H1 (cell line): ENCODE data around the gene TGFBI. TPM values are rescaled to one million over a fixed set of nuclear protein-coding genes. Genes with fewer than 3 reads are reported as not detected.

Source experiments
- CTCF ChIA-PET: fragments of 300-600 bp; sonication (Branson Sonifier 250); formaldehyde crosslinking; loops from one replicate; lab custom pipeline; 2021; ENCODE audit not compliant: partially characterized antibody; lab: Charles Lee
- POLR2A ChIA-PET: fragments of 300-600 bp; sonication (Branson Sonifier 250); formaldehyde crosslinking; loops from one replicate; lab custom pipeline; 2021; ENCODE audit warnings: inconsistent platforms; ENCODE audit not compliant: partially characterized antibody; lab: Charles Lee
- DNase-seq, 2 experiments: peaks; one replicate each; pipeline versions ENCODE4 v3.0.0 to v3.0.0-alpha.2; 2010 to 2022; ENCODE audit warnings: low spot score in 2 of 2, low read depth in 1 of 2, mixed read lengths in 1 of 2
- FAIRE-seq: peaks from 2 replicates; lab custom pipeline; 2011; peaks lifted over from hg19 to GRCh38; lab: Jason Lieb, UNC
- H2AFZ ChIP-seq: 2 replicates; pipeline ENCODE4 v1.8.1; 2012; ENCODE audit warnings: low read length, inconsistent platforms
- H2AK5ac ChIP-seq: 2 replicates; pipeline ENCODE4 v1.6.1; 2013; ENCODE audit warnings: low read depth, low read length
- H2BK120ac ChIP-seq: replicated peaks from 2 replicates; pipeline ENCODE3; 2013; ENCODE audit warnings: low read depth, low read length, inconsistent platforms
- H2BK12ac ChIP-seq: 2 replicates; pipeline ENCODE4 v1.6.1; 2013; ENCODE audit warnings: low read depth, low read length
- H2BK15ac ChIP-seq: 2 replicates; pipeline ENCODE4 v1.6.1; 2013; ENCODE audit warnings: low read length
- H2BK20ac ChIP-seq: 2 replicates; pipeline ENCODE4 v1.6.1; 2013; ENCODE audit warnings: low read length
- H2BK5ac ChIP-seq: 2 replicates; pipeline ENCODE4 v1.6.1; 2013; ENCODE audit warnings: low read depth, low read length
- H3K14ac ChIP-seq: 2 replicates; pipeline ENCODE4 v1.6.1; 2013; ENCODE audit warnings: inconsistent platforms; ENCODE audit not compliant: insufficient read length
- H3K18ac ChIP-seq: 2 replicates; pipeline ENCODE4 v1.6.1; 2013; ENCODE audit warnings: low read length; ENCODE audit errors: extremely low read depth
- H3K23ac ChIP-seq: 2 replicates; pipeline ENCODE4 v1.6.1; 2013; ENCODE audit warnings: inconsistent platforms; ENCODE audit not compliant: insufficient read length
- H3K23me2 ChIP-seq: 2 replicates; pipeline ENCODE4 v1.6.1; 2013; ENCODE audit warnings: low read depth, low read length
- H3K27ac ChIP-seq: 2 replicates; pipeline ENCODE4 v1.6.1; 2011; ENCODE audit warnings: low read depth, low read length, inconsistent platforms
- H3K27me3 ChIP-seq, 4 experiments: replicated peaks in 1 of 4; 1 replicate in 1 of 4; 2 replicates in 3 of 4; pipeline versions ENCODE4 v1.6.1 to v1.8.1; 2011 to 2013; ENCODE audit warnings: low read length in 3 of 4, mild to moderate bottlenecking in 3 of 4, inconsistent platforms in 2 of 4, mixed read lengths in 2 of 4, moderate library complexity in 1 of 4; ENCODE audit not compliant: control insufficient read depth in 3 of 4, insufficient read depth in 3 of 4; ENCODE audit errors: extremely low read depth in 1 of 4
- H3K36me3 ChIP-seq, 4 experiments: 2 replicates each; pipeline versions ENCODE4 v1.6.1 to v1.8.1; 2011 to 2013; ENCODE audit warnings: mild to moderate bottlenecking in 4 of 4, low read length in 3 of 4, moderate library complexity in 2 of 4, control low read depth in 1 of 4, inconsistent platforms in 1 of 4; ENCODE audit not compliant: insufficient read depth in 4 of 4, control insufficient read depth in 2 of 4
- H3K4ac ChIP-seq: replicated peaks from 2 replicates; pipeline ENCODE3; 2013; ENCODE audit warnings: low read length, low read depth, mixed read lengths, inconsistent platforms; ENCODE audit not compliant: insufficient read length
- H3K4me1 ChIP-seq, 4 experiments: replicated peaks in 1 of 4; 1 replicate in 1 of 4; 2 replicates in 3 of 4; pipeline versions ENCODE4 v1.6.1 to v1.8.1; 2011 to 2013; ENCODE audit warnings: low read length in 3 of 4, inconsistent platforms in 2 of 4, mixed read lengths in 1 of 4; ENCODE audit not compliant: insufficient read depth in 4 of 4, control insufficient read depth in 3 of 4
- H3K4me2 ChIP-seq, 2 experiments: 2 replicates each; pipeline versions ENCODE4 v1.6.1 to v1.8.1; 2011 to 2013; ENCODE audit warnings: low read depth in 2 of 2, low read length in 2 of 2, control low read depth in 1 of 2, inconsistent platforms in 1 of 2, mild to moderate bottlenecking in 1 of 2; ENCODE audit not compliant: insufficient read depth in 1 of 2
- H3K4me3 ChIP-seq, 4 experiments: fragments of 200-600, 300-600 bp in 1 of 4; sonication (generic), shearing (Covaris generic), sonication (Bioruptor Twin) in 1 of 4; 2 replicates each; pipeline versions ENCODE4 v1.5.1 to v1.8.1; 2011 to 2016; ENCODE audit warnings: low read length in 4 of 4, low read depth in 3 of 4, control low read depth in 2 of 4, inconsistent platforms in 2 of 4, mild to moderate bottlenecking in 2 of 4, mixed read lengths in 1 of 4, moderate library complexity in 1 of 4; ENCODE audit not compliant: insufficient read depth in 2 of 4; ENCODE audit errors: extremely low read depth in 1 of 4
- H3K56ac ChIP-seq: replicated peaks from 2 replicates; pipeline ENCODE3; 2013; ENCODE audit warnings: low read depth, mild to moderate bottlenecking, mixed read lengths, low read length, inconsistent platforms; ENCODE audit not compliant: insufficient read length
- H3K79me1 ChIP-seq: 2 replicates; pipeline ENCODE4 v1.6.1; 2013; ENCODE audit warnings: low read depth, low read length, control low read depth
- H3K79me2 ChIP-seq, 2 experiments: 2 replicates each; pipeline versions ENCODE4 v1.6.1 to v1.8.1; 2012 to 2013; ENCODE audit warnings: low read length in 2 of 2, mild to moderate bottlenecking in 2 of 2, inconsistent platforms in 1 of 2; ENCODE audit not compliant: insufficient read depth in 2 of 2, control insufficient read depth in 1 of 2
- H3K9ac ChIP-seq, 4 experiments: replicated peaks in 1 of 4; 1 replicate in 1 of 4; 2 replicates in 3 of 4; pipeline versions ENCODE4 v1.6.1 to v1.8.1; 2011 to 2013; ENCODE audit warnings: low read depth in 3 of 4, low read length in 3 of 4, control low read depth in 2 of 4, mild to moderate bottlenecking in 2 of 4, moderate library complexity in 2 of 4, inconsistent platforms in 1 of 4; ENCODE audit errors: extremely low read depth in 1 of 4
- H3K9me3 ChIP-seq, 2 experiments: 2 replicates each; pipeline versions ENCODE4 v1.6.1 to v1.8.1; 2012 to 2013; ENCODE audit warnings: mild to moderate bottlenecking in 2 of 2, moderate library complexity in 2 of 2, control low read depth in 1 of 2, inconsistent platforms in 1 of 2, low read depth in 1 of 2, low read length in 1 of 2, mixed read lengths in 1 of 2; ENCODE audit not compliant: insufficient read depth in 2 of 2
- H4K20me1 ChIP-seq, 2 experiments: replicated peaks in 1 of 2; 2 replicates each; pipeline versions ENCODE3 to v1.8.1; 2011 to 2013; ENCODE audit warnings: inconsistent platforms in 2 of 2, low read length in 2 of 2, mild to moderate bottlenecking in 1 of 2; ENCODE audit not compliant: insufficient read depth in 2 of 2, control insufficient read depth in 1 of 2
- H4K5ac ChIP-seq: 2 replicates; pipeline ENCODE4 v1.6.1; 2013; ENCODE audit warnings: low read length, low read depth, mixed read lengths, inconsistent platforms; ENCODE audit not compliant: insufficient read length
- H4K8ac ChIP-seq: 2 replicates; pipeline ENCODE4 v1.8.0; 2013; ENCODE audit warnings: mild to moderate bottlenecking, moderate library complexity, low read length, inconsistent platforms; ENCODE audit not compliant: insufficient read depth; ENCODE audit errors: extremely low read depth
- H4K91ac ChIP-seq: replicated peaks from 2 replicates; pipeline ENCODE3; 2013; ENCODE audit warnings: low read length, mixed read lengths, inconsistent platforms; ENCODE audit not compliant: insufficient read length
- BACH1 ChIP-seq: IDR thresholded peaks from 2 replicates; pipeline ENCODE4 v1.6.1; 2012; ENCODE audit warnings: low read length, improper control_type of control experiment
- CHD2 ChIP-seq: IDR thresholded peaks from 2 replicates; pipeline ENCODE4 v1.6.1; 2012; ENCODE audit warnings: low read length, improper control_type of control experiment
- PHF8 ChIP-seq: fragments of 200-600 bp; sonication (generic); conservative IDR thresholded peaks from 2 replicates; pipeline ENCODE4 v1.7.1; 2012; ENCODE audit warnings: low read depth, mild to moderate bottlenecking, inconsistent platforms, low read length, moderate library complexity
- WGBS, 2 experiments: shearing (Covaris generic) in 1 of 2; methylation state at CpG; one replicate each; pipeline versions ENCODE4 v1.1.6 to v1.1.7; 2013 to 2015; ENCODE audit warnings: low lambda C conversion rate in 2 of 2, mixed read lengths in 2 of 2, inconsistent platforms in 1 of 2, low coverage in 1 of 2, missing lambda C conversion rate in 1 of 2; ENCODE audit not compliant: insufficient replicate concordance in 2 of 2, insufficient coverage in 1 of 2, insufficient read length in 1 of 2; ENCODE audit errors: extremely low coverage in 1 of 2, missing lambda C conversion rate in 1 of 2; 5-methylcytosine and 5-hydroxymethylcytosine counted together
- polyA plus RNA-seq, 7 experiments: library from polyadenylated mRNA; depleted of rRNA in 3 of 7; stranded (reverse) in 5 of 7; unstranded in 2 of 7; fragments of >200 nt in 5 of 7; fragments of 200-250 nt in 2 of 7; gene quantifications; 1 replicate in 5 of 7; 2 replicates in 1 of 7; 4 replicates in 1 of 7; pipeline versions ENCODE4 v1.2.1 to v1.2.3, GENCODE V29; 2011 to 2013; ENCODE audit warnings: missing spikeins in 2 of 7, mixed read lengths in 2 of 7
- total RNA-seq: library from RNA; stranded (reverse); fragmentation: NEBNext Ultra II Directional; extraction: Animal tissue kit (Norgen Biotek cat#: 25700); gene quantifications from 2 replicates; pipeline ENCODE4 v1.2.1, GENCODE V29; 2021

Gene TGFBI
- total and polyA plus RNA-seq, 2 of the 8 experiments (the other 6 are each of a cell fraction or from before 2014, with no cell fraction given), result 6.0 to 8.5 TPM

GRCh38 chr5:135998889-135999288 is 29.9 kb upstream of the TGFBI start:
- Histone ChIP-seq H2BK5ac (no peak overlapping the region), H2BK12ac (no peak overlapping the region), H2AFZ (no peak overlapping the region), H3K4me2 (no peak overlapping the region), H3K4me1 (0 out of 7 replicates have a peak, but pooled peaks cover 0 to 4% (median 0%) of the 10 kb centered on the region in 4 experiments), H2BK20ac (no peak overlapping the region), H2BK15ac (no peak overlapping the region), H3K4ac (no peak overlapping the region), H3K27ac (no peak overlapping the region), H4K5ac (no peak overlapping the region), H3K23me2 (no peaks in the 10 kb centered on the region), H4K91ac (no peak overlapping the region), H3K14ac (no peak overlapping the region), H3K4me3 (no peak overlapping the region), H3K9me3 (no peaks in the 10 kb centered on the region), H2AK5ac (no peak overlapping the region), H3K23ac (no peak overlapping the region), H3K36me3 (no peaks in the 10 kb centered on the region), H2BK120ac (no peak overlapping the region), H3K27me3 (no peaks in the 10 kb centered on the region; a peak in 1 of 7 replicates), H3K9ac (no peak overlapping the region), H4K8ac (no peak overlapping the region), H3K79me2 (no peaks in the 10 kb centered on the region), H4K20me1 (no peaks in the 10 kb centered on the region), H3K18ac (no peak overlapping the region), H3K56ac (no peak overlapping the region), H3K79me1 (no peaks in the 10 kb centered on the region)
- WGBS, 2 experiments, result 90% methylated on average over 6 of the region's 6 CpGs; no CpG with 5 or more reads in 1 of the 2 experiments
- TF ChIP-seq BACH1, result no peak
- no peak for TF ChIP-seq CHD2
- TF ChIP-seq PHF8, result no peak
- POLR2A ChIA-PET, result interaction anchor here (1.5 kb wide), 1 partner anchor 30 kb away, joined by 3 read pairs; the partner anchor contains the start of gene TGFBI
- DNase-seq, result no peak
- no peak for FAIRE-seq
- CTCF ChIA-PET, result interaction anchor here (0.6 to 6.6 kb wide), 10 partner anchors 8 to 173 kb away, joined by 3 to 30 read pairs (median 5); no protein-coding TSS in a partner anchor
